GM19238 (cell line): Measurements from ENCODE around the gene OSER1.
"Not testable (repeated sequence)": the region's sequence is repeated elsewhere in the genome, so short reads cannot be mapped to it uniquely, and the experiment has no call there.

ENCODE experiments used
- DNase-seq: peaks from one replicate; pipeline ENCODE4 v3.0.0; 2011; ENCODE audit warnings: low spot score; ENCODE audit not compliant: insufficient read length

Gene OSER1

DNA sequence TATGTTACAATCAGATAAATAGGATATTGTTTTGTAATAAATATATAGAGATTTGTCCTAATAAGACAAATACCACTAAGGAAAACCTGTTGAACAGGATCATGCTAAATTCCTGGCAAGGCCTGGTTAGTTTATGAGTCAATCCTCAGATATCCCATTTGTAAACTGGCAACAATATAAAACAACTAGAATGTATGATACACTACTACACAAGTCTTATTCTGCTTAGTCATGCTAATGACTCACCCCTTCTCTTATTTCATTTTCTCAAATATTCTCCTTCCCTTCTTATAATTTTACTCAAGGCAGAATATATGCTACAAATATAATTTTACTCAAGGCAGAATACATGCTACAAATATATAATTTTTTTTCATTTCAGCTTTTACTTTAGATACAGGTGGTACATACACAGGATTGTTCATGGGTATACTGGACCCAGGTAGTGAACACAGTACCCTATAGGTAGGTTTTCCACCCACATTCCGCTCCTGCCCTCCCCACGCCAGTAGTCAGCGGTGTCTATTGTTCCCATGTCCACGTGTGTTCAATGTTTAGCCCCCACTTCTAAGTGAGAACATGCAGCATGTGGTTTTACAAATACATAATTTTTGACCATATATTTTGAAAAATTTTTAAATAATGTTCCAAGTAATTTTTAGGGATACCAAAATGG, 6.3 kb downstream of the OSER1 start:
- DNase-seq = no peak

DNA sequence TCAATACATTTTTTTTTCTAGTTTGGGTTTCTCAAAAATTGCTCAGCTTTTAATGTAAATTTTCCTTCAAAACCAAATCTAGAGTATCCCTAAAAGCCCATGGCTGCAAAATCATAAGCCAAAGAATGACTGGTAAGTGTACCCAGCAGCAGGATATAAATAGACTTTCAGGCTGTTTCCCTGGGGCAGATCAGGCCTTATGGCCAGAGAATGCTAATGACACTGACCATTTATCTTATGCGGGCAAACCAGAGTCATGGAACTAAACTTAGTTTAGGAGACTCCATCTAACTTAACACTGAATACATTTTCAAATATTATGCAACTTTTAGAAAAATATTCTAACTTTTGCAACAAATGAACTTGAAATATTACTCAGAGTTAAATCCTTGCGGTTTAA, 7.4 kb downstream of the OSER1 start:
- no peak for DNase-seq

DNA sequence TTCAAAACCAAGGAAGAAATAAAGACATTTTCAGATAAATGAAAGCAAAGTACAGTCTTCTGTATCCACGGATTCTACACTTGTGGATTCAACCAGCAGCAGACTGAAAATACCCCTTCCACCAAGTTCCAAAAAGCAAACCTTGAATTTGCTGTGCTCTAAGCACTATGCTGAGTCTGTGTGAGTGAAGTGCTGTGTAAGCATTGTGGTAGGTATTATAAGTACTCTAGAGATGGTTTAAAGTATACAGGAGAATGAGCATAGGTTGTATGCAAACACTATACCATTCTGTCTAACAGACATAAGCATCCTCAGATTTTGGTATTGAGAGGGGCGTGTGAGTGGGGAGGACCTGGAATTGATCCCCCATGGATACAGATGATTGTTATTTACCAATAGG, 9.6 kb downstream of the OSER1 start:
- DNase-seq = no peak

DNA sequence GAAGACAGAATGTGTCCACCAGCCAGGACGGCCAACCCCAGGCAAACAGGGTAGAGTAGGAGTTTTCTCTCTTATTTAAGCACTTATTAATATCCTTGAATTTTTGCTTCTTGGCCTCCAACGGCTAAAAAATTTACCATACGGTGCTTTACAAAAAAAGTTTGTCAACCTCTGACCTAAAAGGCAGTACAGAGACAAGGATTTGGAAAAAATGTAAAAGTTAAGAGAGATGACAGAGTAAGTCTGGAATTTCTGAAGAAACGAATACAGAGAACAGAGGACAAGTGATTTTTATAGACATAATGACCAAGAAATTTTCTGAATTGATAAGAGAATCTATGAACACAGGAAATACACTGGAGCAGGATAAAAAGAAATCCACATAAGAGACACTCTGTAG, 10.2 kb downstream of the OSER1 start:
- DNase-seq = no peak

DNA sequence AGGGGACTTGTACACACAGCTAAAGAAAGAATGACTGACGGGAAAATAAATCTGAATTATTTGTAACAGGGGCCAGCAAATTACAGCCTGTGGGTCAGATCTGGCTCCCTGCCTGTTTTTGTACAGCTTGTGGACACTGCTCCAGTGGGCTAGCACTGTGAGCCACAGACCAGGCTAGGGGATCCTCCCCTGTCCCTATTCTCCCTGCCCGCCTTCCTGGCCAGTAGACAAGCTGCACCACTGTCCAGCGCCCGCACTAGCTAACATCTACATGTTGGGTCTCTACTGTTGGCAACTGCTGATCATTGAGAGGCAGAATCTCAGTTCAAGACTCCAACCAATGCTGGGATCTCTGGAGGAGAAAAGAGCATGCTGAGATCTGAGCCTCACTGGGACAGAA, 10.7 kb downstream of the OSER1 start:
- no peak for DNase-seq

DNA sequence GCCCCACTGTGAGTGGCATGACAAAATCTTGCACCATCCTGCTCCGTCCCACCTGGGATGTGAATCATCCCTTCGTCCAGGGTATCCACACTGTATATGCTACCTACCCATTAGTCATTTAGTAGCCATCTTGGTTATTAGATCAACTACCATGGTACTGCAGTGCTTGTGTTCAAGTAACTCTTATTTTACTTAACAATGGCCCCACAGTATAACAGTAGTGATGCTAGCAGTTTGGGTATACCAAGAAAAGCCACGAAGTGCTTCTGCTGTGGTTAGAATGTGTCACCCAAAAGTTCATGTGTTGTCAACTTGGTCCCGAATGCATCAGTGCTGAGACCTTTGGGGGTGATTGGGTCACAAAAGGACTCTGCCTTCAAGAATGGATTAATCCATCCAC, 11.7 kb downstream of the OSER1 start:
- DNase-seq = no peak

DNA sequence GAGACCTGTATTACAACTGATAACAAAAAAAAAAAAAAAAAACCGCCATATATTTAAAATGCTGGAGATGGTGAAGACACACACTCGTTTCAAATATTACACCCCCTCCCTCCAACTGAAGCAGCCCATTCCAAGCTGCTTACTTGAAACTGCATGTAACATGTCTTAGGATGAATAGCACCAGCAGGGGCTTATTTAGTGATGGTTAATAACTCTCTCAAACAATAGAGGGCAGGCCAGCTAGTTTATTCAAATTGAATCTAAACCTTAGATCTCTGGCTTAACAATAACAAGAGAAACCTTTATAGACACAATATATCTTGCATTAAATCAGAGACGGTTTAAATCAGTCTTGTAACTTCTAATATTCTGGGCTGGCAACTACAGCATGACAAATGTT, 14.3 kb downstream of the OSER1 start:
- DNase-seq = no peak

DNA sequence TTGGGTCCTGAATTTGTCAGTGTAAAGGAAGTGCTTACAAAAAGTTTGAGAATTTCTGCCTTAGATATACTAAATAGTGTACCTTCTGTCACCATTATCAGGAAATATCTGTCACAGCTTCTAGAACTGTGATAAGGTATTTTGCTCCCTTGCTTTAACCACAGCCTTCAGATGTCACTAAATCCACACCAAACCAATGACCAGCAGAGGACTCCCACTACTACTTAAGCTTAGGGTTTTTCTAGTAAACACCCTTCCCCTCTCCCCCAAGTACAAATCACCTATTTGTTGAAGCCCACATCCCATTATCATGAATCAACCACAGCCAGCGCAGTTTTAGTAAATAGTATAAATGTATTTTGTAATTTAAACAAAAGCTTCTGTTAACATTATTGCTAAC, 15.0 kb downstream of the OSER1 start:
- no peak for DNase-seq

DNA sequence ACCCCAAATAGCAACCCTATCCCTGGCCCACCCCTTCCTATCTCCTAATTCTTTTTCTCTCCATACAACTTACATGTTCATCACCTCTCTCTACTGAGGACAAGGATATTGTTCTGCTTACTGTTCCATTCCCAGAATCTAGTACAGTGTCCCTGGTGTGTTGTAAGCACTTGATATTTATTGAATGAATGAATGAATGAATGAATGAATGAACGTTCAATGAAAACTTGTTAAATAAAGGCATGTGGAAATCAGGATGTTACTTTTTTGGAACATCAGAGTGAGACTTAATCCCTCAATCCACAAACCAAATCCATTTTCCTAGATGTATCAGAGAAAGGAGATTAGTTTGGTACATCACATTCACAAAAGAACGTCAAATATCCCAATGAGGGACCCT, 16.8 kb downstream of the OSER1 start:
- DNase-seq = no peak

DNA sequence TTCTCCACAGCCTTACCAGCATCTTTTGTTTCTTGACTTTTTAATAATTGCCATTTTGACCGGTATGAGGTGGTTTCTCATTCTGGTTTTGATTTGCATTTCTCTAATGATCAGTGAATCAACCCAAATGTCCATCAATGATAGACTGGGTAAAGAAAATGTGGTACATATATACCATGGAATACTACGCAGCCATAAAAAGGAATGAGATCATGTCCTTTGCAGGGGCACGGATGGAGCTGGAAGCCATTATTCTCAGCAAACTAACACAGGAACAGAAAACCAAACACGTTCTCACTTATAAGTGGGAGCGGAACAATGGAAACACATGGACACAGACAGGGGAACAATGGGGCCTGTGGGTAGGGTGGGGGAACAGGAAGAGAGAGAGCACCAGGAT, 18.9 kb downstream of the OSER1 start:
- not testable (repeated sequence) for DNase-seq

DNA sequence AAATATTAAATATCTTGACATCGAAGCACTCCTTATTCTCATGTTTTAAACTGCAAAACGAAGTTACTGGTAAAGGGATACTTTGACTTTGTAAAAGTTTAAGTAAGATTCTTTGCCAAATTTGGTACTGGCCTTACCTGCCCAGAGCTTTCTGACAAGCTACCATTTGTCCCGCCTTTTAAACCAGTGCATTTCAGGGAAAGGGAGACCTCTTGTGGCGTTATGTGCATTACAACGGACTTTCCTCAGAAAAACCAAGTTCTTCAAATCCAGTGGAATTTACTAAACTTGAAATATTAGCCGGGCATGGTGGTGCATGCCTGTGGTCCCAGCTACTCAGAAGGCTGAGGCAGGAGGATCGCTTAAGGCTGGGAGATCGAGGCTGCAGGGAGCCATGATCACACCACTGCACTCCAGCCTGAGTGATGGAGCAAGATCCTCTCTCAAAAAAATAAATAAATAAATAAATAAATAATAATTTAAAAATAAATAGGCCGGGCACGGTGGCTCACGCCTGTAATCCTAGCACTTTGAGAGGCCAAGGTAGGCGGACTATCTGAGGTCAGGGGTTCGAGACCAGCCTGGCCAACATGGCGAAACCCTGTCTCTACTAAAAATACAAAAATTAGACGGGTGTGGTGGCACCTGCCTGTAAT, 20.2 kb downstream of the OSER1 start:
- peak; percentile 53 for DNase-seq

DNA sequence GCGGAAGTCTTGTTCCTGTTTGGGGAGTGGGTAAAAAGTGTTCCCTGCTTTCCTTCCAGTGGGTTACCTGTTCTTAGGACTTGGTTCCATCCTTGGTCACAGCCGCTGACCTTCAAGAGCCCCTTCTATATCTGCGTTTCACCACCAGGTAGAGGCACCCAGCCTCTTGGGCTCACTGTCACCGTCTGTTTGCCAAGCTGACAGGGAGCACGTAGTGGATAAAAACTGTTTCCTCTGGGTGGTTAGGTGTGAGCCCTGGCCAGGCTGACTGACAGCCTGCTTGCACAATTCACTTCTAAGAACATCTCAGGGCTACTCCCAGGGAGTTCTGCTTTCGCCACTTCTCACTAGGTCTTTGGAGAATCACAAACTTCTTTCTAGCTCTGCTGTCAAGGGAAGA, 21.8 kb downstream of the OSER1 start:
- DNase-seq = no peak

DNA sequence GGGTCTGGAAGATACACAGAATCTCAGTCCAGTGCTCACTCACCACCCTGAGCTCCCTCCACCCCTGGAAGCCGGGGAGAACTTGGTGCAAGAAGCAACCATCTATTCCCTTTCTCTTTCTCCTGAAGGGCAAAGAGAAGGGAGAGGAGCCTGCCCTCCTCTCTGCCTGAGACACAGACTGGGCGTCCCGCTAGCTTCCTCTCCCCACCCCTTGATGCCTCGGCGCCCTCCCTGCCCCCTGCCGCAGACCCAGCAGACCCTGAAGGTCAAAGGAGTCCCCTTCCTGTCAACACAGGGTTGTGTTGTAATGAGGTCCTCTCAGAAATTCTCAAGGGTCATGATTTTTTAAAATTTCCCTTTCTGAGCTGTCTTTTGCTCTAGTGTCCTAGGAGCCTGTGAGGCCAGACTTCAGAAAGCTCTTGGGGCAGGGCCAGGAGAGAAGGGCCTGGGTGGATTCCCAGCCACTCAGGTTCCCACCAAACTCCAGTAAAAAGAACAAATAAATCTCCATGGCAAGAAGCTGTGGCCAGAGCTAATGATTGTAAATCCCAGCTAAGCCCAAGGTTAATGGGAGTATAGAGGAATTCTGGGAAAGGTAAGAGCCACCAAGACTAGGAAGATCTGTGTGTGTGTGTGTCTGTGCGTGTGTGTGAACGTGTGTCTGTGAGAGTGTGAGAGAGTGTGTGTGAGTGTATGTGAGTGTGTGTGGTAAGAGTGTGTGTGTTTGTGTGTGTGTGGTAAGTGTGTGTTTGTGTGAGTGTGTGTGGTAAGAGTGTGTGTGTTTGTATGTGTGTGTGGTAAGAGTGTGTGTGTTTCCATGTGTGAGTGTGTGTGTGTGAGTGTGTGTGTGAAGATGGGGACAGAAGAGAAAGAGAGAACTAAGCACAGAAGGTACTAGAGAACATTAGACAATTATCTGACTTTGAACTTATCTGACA, 22.5 kb downstream of the OSER1 start:
- no peak for DNase-seq

DNA sequence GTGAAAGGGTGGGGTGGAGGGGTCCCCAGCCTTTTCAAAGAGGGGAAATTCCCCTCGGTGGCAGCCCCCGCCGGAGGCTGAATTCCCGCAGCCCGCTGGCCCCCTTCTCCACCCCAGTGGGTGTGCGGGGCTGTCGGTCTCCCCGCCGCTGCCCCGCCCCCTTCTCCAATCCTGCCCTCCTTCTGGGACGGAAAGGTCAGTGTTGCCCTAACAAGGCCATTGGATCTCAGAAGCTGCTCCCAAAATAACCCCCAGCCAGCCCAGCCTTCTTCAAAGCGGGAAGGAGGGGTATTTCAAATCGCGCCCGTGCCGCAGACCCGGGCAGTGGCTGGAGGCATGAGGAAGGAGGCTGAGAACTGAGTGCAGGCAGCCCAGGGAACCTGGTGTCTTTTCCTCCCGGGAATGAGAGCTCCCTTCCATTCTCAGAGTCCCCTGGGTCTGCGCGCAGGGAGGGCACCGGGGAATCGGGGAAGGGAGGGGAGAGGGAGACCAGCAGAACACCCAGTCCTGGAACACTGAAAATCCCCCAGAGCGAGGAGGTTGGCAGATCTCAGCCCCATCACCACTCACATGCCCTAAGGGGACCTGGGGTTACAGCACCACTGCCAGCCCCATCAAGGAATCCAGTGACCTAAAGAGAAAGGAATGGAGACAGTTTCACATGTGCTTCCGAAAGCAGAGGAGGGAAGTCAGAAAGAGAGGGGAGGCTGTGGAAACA, 23.4 kb downstream of the OSER1 start, which contains the start of gene JPH2:
TSS of gene JPH2 (minus strand) at position 135 of the 718 bp plus-strand sequence. CDS start 483 bp downstream, outside the sequence.
- no peak for DNase-seq

DNA sequence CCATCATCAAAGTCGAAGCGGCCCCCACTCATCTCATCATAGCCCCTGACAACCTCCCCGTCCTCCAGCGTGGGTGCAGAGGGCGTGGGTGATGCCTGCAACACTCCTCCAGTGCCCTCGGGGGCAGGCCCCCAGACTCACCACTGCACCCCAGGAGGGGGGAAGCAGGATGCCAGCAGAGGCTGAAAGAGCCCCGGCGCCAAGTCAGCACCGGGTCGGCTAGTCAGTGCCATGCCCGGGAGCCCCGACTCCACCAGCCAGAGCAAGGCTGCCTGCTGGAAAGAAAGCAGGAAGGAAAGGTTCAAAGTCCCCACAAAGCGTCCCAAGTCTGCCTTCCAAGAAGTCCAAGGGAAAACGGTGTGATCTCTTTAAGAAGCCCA, 23.9 kb downstream of the OSER1 start:
- DNase-seq = no peak

DNA sequence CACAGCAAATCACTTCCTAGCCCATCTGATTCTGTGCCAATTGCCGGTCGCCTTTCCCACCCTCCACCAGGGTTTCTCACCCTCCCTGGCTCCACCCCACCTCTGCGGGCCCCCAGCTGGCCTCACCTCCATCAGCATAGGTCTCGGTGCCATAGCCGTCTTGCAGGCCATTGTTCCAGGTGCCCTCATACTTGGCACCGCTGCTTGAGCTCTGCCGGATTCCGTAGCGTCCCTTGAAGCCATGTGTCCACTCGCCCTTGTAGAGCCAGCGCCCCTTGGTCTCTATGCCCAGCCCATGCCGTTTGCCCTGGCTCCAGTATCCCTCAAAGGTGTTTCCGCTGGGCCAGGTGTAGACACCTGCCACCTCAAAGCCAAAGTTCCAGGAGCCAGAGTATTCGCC, 24.4 kb downstream of the OSER1 start:
- no peak for DNase-seq

DNA sequence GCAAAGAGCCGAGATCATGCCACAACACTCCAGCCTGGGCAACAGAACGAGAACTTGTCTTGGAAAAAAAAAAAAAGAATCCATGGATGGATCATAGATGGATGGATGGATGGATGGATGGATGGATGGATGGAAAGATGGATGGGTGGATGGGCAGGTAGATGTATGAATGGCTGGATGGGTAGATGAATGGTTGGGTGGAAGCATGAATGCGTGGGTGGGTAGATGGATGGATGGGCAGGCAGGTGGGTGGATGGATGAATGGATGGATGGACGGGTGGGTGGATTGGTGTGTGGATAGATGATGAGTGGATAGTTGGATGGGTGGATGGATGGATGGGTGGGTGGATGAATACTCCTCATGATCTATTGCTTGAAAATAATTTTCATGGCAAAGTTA, 25.0 kb downstream of the OSER1 start:
- no peak for DNase-seq

DNA sequence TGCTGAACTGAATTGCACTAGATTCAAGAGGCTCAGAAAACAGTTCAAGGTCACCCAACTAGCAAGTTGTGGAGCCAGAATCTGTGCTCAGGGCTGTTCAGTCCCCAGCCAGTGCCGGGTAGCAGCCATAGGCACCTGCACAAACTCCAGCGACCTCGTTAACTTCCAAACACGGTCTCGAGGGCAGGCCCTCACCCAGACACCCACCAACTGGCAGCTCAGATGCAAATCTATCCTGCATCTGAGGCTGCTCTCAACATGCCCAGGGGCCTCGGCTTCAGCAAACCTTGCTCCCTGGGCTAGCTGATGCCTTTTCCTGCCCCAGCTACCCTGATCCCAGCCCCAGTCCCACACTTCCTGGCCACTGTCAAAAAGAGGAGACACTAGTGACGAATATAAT, 27.3 kb downstream of the OSER1 start:
- no peak for DNase-seq

DNA sequence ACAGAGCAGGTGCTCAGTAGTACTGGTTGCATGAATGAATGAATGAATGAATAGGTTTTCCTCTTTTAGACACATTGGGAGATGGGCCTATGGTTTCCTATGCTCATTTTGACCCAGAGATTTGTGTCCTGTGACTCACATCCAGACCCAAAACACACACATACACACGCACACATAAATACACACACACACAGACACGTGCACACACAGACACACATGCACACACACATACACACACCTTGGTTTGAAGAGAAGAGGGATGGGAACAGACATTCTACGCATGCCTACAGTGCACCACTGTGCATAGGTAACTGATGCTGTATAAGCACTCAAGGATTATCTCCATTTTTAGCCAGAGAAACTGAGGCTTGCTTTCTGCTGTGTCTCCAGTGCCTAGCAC, 27.7 kb downstream of the OSER1 start:
- DNase-seq = no peak

DNA sequence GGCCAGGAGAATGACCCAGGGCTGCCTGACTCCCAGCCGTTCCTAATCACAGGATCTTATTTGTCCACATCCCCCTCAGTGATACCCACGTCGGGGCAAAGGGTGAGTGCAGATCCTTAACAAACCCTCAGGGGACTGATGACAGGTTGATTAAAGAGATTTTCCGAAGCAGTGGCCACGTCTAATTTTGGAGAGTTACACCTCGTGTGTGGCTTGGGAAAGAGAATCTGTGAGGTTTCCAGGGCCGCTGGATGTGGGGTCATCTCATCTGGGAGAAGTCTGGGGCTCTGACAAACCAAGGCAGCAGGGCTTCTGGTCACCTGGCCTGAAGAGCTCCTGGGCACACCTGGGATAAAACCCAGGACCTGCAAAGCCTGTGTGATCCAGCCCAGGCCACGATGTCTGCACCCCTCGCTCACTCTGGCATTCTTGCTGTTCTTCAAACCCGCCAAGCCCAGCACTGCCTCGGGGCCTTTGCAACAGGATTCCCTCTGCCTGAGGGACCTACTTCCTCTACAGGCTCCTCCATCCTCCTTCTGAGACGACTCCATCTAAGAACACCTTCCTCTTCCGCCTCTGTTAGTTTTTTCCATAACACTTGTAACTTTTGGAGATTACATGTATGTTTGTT, 28.3 kb downstream of the OSER1 start:
- no peak for DNase-seq

DNA sequence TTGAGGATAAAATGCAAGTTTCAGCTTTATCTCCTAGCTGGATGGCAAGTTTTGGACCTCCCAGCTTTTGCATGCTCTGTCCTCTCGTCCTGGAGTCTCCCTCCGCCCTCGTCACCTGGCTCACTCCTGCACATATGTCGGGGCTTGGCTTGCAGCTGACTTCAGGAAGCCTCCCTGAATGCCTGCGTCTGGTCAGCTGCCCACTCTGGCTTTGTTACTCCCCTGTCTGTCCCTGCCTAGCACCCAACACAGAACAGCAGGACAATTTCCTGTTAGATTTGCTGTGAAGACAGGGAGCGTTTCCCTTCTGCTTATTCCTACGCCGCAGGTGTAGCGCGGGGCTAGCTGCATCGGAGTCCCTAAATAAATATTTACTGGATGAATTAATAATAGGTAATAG, 29.0 kb downstream of the OSER1 start:
- DNase-seq = no peak
